Right lung (tissue), 5 donors: Measurements from ENCODE around the gene HELZ. TPM values are rescaled to one million over a fixed set of nuclear protein-coding genes. Genes with fewer than 3 reads are reported as not detected.

Experiments
- DNase-seq, 2 donors: peaks; one replicate each; pipeline ENCODE4 v3.0.0-alpha.2; 2013
- polyA plus RNA-seq, 5 donors: library from polyadenylated mRNA; unstranded; fragments of 120-200 nt; gene quantifications; one replicate each; pipeline versions ENCODE4 v1.2.1 to v1.2.3, GENCODE V29; 2013; ENCODE audit warnings: inconsistent platforms in 1 of 5, low replicate concordance in 1 of 5; ENCODE audit not compliant: insufficient read length in 5 of 5, insufficient read depth in 1 of 5

Gene HELZ
- polyA plus RNA-seq, 5 donors, result 17.6 to 39.7 (median 35.7) TPM

DNA sequence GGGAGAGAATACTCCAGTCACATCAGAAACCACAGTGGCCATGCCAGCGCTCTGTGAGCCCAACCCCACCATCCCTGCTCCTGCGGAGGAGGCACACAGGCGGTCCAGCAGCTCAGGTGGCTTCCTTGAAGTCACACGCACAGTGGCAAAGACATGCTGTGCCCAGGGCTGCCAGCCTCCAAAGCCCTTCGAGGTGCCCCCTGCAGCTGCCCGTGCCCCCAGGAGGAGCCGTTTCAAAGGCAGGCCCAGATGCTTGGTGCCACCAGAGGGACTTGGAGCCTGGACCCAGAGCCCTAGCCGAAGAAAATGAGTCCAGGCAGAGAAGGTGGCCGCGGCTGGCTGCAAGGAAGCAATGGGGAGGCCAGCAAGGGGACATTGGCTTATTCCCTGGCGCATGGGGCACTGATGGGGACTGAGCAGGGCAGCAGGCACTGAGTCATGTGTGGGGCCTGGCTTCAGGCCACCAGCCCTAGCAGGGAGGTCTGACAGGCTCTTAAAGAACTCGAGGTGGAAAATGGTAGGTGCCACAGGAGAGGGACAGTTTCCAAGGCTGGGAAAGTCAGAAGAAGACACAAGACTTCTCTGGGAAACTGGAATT, 217.9 kb downstream of the HELZ start:
- no peak for DNase-seq

GRCh38 chr17:67026341-67026740, 218.7 kb downstream of the HELZ start:
- DNase-seq, result no peak

GRCh38 chr17:67025216-67025792, 219.7 kb downstream of the HELZ start:
- DNase-seq, result no peak

- DNase-seq, result no peak
These were observed 220.3 kb downstream of the HELZ start for GRCh38 chr17:67024736-67025135.

- no peak for DNase-seq
These were observed 222.6 kb downstream of the HELZ start for GRCh38 chr17:67022451-67022810.

DNA sequence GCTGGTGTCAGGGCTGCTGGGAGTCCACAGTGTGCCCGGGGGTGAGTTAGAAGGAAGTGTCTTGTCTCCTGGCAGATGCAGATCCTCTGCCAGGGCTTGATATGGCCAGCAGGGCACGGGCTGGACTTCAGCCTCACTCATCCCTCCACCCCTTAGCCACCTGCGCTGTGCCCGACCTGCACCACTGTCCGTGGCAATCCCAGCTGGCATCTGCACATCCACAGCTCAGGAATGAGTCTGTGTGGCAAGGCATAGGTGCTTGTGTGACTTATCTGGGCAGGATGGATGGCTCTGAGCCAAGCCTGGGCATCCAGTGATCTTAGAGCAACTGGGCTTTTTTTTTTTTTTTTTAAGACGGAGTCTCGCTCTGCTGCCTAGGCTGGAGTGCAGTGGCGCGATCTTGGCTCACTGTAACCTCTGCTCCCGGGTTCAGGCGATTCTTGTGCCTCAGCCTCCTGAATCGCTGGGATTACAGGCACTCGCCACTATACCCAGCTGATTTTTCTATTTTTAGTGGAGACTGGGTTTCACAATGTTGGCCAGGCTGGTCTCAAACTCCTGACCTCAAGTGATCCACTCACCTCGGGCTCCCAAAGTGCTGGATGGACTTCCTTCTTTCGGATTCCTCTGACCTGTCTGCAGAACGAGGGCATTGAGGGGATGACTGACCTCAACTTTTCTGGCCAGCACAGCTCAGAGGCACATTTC, 223.1 kb downstream of the HELZ start:
- no peak for DNase-seq

GRCh38 chr17:67021196-67021595, 223.8 kb downstream of the HELZ start:
- no peak for DNase-seq

Other genes with a start within 250 kb of the HELZ start
- gene CACNG1, start 200.6 kb downstream of the HELZ start, polyA plus RNA-seq, result 10 to 100 TPM in 1 of 5 donors, under 1 TPM in 1, not detected in 3; 0.39 to 11.2 TPM
- gene PSMD12, start 121.4 kb upstream of the HELZ start, polyA plus RNA-seq, result 10 to 100 TPM; 34.6 to 44.5 (median 39.0) TPM
- gene PITPNC1, start 132.1 kb upstream of the HELZ start, polyA plus RNA-seq, result 10 to 100 TPM in 3 of 5 donors, 1 to 10 TPM in 2; 9.1 to 12.0 (median 10.1) TPM